Measurements from ENCODE around the gene TBC1D17. TPM values are rescaled to one million over a fixed set of nuclear protein-coding genes. Genes with fewer than 3 reads are reported as not detected.

Gene TBC1D17
- total and polyA plus RNA-seq, 4 donors: 22.7 to 102 (median 46.7) TPM

- 87 to 89% methylated on average over 18 of the region's 18 CpGs for WGBS, 2 donors
These were observed 33.1 kb upstream of the TBC1D17 start for GRCh38 chr19:49844138-49845095.

GRCh38 chr19:49845414-49845813 is 32.1 kb upstream of the TBC1D17 start:
- H3K27me3 ChIP-seq (ENCODE audit: control insufficient read depth in 1 of 2, insufficient read depth in 2 of 2, low read length in 1 of 2): no peaks in the 10 kb centered on the region
- no peak overlapping the region for H3K4me3 ChIP-seq (ENCODE audit: low read length in 2 of 2)
- H3K27ac ChIP-seq (ENCODE audit: low read depth in 1 of 2, low read length in 2 of 2): no peak overlapping the region
- no peaks in the 10 kb centered on the region for H3K9me3 ChIP-seq (ENCODE audit: control insufficient read depth, low read length)
- no peaks in the 10 kb centered on the region for H3K36me3 ChIP-seq (ENCODE audit: control insufficient read depth in 1 of 2, insufficient read depth in 2 of 2, low read length in 1 of 2)
- intact Hi-C loops (cut with DNase I): no loop called here
- no peak for DNase-seq
- H3K4me1 ChIP-seq (ENCODE audit: control insufficient read depth in 1 of 2, insufficient read depth in 2 of 2, low read length in 2 of 2): no peaks in the 10 kb centered on the region
- WGBS, 2 donors: 55 to 57% methylated on average over 3 of the region's 3 CpGs
- no peak for ATAC-seq (ENCODE audit: low FRiP score)

More at GRCh38 chr19:49844138-49845095, 33.1 kb upstream of the TBC1D17 start:
- Histone ChIP-seq H3K4me1 (ENCODE audit: control insufficient read depth in 1 of 2, insufficient read depth in 2 of 2, low read length in 2 of 2) (no peaks in the 10 kb centered on the region), H3K36me3 (ENCODE audit: control insufficient read depth in 1 of 2, insufficient read depth in 2 of 2, low read length in 1 of 2) (no peaks in the 10 kb centered on the region), H3K27ac (ENCODE audit: low read depth in 1 of 2, low read length in 2 of 2) (no peak overlapping the region), H3K9me3 (ENCODE audit: control insufficient read depth, low read length) (no peaks in the 10 kb centered on the region), H3K27me3 (ENCODE audit: control insufficient read depth in 1 of 2, insufficient read depth in 2 of 2, low read length in 1 of 2) (no peaks in the 10 kb centered on the region), H3K4me3 (ENCODE audit: low read length in 2 of 2) (no peak overlapping the region)
- DNase-seq (no peak), ATAC-seq (ENCODE audit: low FRiP score) (no peak)
- intact Hi-C loops (cut with DNase I): no loop called here

GRCh38 chr19:49846408-49846807 is 31.1 kb upstream of the TBC1D17 start:
- no peaks in the 10 kb centered on the region for H3K9me3 ChIP-seq (ENCODE audit: control insufficient read depth, low read length)
- no peaks in the 10 kb centered on the region for H3K27me3 ChIP-seq (ENCODE audit: control insufficient read depth in 1 of 2, insufficient read depth in 2 of 2, low read length in 1 of 2)
- no peak overlapping the region for H3K4me3 ChIP-seq (ENCODE audit: low read length in 2 of 2)

GRCh38 chr19:49847731-49848696 is 29.5 kb upstream of the TBC1D17 start:
- no peaks in the 10 kb centered on the region for H3K4me1 ChIP-seq (ENCODE audit: control insufficient read depth in 1 of 2, insufficient read depth in 2 of 2, low read length in 2 of 2)
- no peak overlapping the region for H3K27ac ChIP-seq (ENCODE audit: low read depth in 1 of 2, low read length in 2 of 2)
- no peaks in the 10 kb centered on the region for H3K9me3 ChIP-seq (ENCODE audit: control insufficient read depth, low read length)
- no peak for ATAC-seq (ENCODE audit: low FRiP score)
- intact Hi-C loops (cut with DNase I): no loop called here
- 90 to 92% methylated on average over 10 of the region's 10 CpGs for WGBS, 2 donors
- DNase-seq: no peak
- H3K27me3 ChIP-seq (ENCODE audit: control insufficient read depth in 1 of 2, insufficient read depth in 2 of 2, low read length in 1 of 2): no peaks in the 10 kb centered on the region
- H3K36me3 ChIP-seq (ENCODE audit: control insufficient read depth in 1 of 2, insufficient read depth in 2 of 2, low read length in 1 of 2): no peaks in the 10 kb centered on the region
- no peak overlapping the region for H3K4me3 ChIP-seq (ENCODE audit: low read length in 2 of 2)

More at GRCh38 chr19:49846408-49846807, 31.1 kb upstream of the TBC1D17 start:
- Histone ChIP-seq H3K36me3 (ENCODE audit: control insufficient read depth in 1 of 2, insufficient read depth in 2 of 2, low read length in 1 of 2) (no peaks in the 10 kb centered on the region), H3K4me1 (ENCODE audit: control insufficient read depth in 1 of 2, insufficient read depth in 2 of 2, low read length in 2 of 2) (no peaks in the 10 kb centered on the region), H3K27ac (ENCODE audit: low read depth in 1 of 2, low read length in 2 of 2) (no peak overlapping the region)
- no peak for DNase-seq
- WGBS, 2 donors: 70 to 78% methylated on average over 5 of the region's 5 CpGs
- ATAC-seq (ENCODE audit: low FRiP score): no peak
- intact Hi-C loops (cut with DNase I): no loop called here

GRCh38 chr19:49848938-49849337 is 28.6 kb upstream of the TBC1D17 start:
- no peak overlapping the region for H3K27ac ChIP-seq (ENCODE audit: low read depth in 1 of 2, low read length in 2 of 2)
- 93% methylated on average over 3 of the region's 3 CpGs for WGBS, 2 donors
- no peaks in the 10 kb centered on the region for H3K27me3 ChIP-seq (ENCODE audit: control insufficient read depth in 1 of 2, insufficient read depth in 2 of 2, low read length in 1 of 2)
- no peak for ATAC-seq (ENCODE audit: low FRiP score)
- H3K4me1 ChIP-seq (ENCODE audit: control insufficient read depth in 1 of 2, insufficient read depth in 2 of 2, low read length in 2 of 2): no peaks in the 10 kb centered on the region
- intact Hi-C loops (cut with DNase I): no loop called here
- H3K9me3 ChIP-seq (ENCODE audit: control insufficient read depth, low read length): no peaks in the 10 kb centered on the region
- H3K4me3 ChIP-seq (ENCODE audit: low read length in 2 of 2): no peak overlapping the region
- no peaks in the 10 kb centered on the region for H3K36me3 ChIP-seq (ENCODE audit: control insufficient read depth in 1 of 2, insufficient read depth in 2 of 2, low read length in 1 of 2)
- no peak for DNase-seq

DNA sequence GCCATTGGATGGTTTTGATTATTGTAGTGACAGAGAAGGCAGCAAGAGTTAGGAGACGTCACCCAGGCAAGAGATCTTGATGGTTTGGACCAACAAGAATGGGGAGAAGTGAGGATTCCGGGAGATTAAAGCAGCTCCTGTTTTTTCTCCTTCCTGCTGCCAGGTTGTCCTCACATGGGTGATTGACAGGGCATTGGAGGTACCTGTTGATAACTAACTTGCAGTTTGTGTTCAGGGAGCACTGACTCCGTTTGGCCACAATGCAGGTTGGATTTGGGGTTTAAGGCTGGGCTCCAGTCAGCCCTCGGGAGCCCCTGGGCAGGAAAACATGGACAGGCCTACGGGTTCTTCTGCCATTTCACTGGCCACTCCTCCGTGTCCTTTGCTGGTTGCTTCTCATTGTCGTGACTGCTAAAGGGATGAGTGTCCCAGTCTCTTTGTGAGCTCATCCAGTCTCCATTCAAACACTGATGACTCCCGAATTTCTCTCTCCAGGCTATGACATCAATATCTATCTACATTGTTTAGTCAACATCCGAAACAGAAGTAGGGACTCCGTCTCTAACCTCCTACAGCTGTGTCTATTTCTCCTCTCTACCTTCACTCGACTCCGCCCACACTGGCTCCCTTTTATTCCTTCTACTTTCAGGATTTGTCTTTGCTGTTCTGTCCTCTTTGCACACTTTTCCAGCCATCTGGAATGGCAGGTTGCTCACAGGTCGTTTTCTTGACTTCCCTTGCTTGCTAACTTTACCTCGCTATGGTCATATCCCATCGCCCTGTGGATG is 27.9 kb upstream of the TBC1D17 start:
- Histone ChIP-seq H3K9me3 (ENCODE audit: control insufficient read depth, low read length) (no peaks in the 10 kb centered on the region), H3K27me3 (ENCODE audit: control insufficient read depth in 1 of 2, insufficient read depth in 2 of 2, low read length in 1 of 2) (no peaks in the 10 kb centered on the region), H3K36me3 (ENCODE audit: control insufficient read depth in 1 of 2, insufficient read depth in 2 of 2, low read length in 1 of 2) (no peaks in the 10 kb centered on the region), H3K4me1 (ENCODE audit: control insufficient read depth in 1 of 2, insufficient read depth in 2 of 2, low read length in 2 of 2) (no peaks in the 10 kb centered on the region), H3K4me3 (ENCODE audit: low read length in 2 of 2) (no peak overlapping the region), H3K27ac (ENCODE audit: low read depth in 1 of 2, low read length in 2 of 2) (no peak overlapping the region)
- WGBS, 2 donors: 92 to 93% methylated on average over 15 of the region's 15 CpGs
- intact Hi-C loops (cut with DNase I): loop anchor here (2.0 to 5.0 kb wide), 3 partner anchors 17 to 32 kb away; partner anchors contain the start of genes MED25 (in 2 of the 2) and PNKP (in 1 of the 2)
- no peak for DNase-seq
- no peak for ATAC-seq (ENCODE audit: low FRiP score)

- Histone ChIP-seq H3K4me1 (ENCODE audit: control insufficient read depth in 1 of 2, insufficient read depth in 2 of 2, low read length in 2 of 2) (no peaks in the 10 kb centered on the region), H3K27me3 (ENCODE audit: control insufficient read depth in 1 of 2, insufficient read depth in 2 of 2, low read length in 1 of 2) (no peaks in the 10 kb centered on the region), H3K27ac (ENCODE audit: low read depth in 1 of 2, low read length in 2 of 2) (no peak overlapping the region), H3K9me3 (ENCODE audit: control insufficient read depth, low read length) (no peaks in the 10 kb centered on the region), H3K4me3 (ENCODE audit: low read length in 2 of 2) (no peak overlapping the region), H3K36me3 (ENCODE audit: control insufficient read depth in 1 of 2, insufficient read depth in 2 of 2, low read length in 1 of 2) (no peaks in the 10 kb centered on the region)
- 62 to 67% methylated on average over 12 of the region's 12 CpGs for WGBS, 2 donors
- no peak for ATAC-seq (ENCODE audit: low FRiP score)
- DNase-seq: no peak
- intact Hi-C loops (cut with DNase I): loop anchor here (2.0 to 5.0 kb wide), 3 partner anchors 17 to 33 kb away; partner anchors contain the start of genes MED25 (in 2 of the 2) and PNKP (in 1 of the 2)
These were observed 27.3 kb upstream of the TBC1D17 start for GRCh38 chr19:49850221-49850486.
